KOPT-K1 (cell line): ENCODE results near the gene AKAP13.
"Not testable (repeated sequence)": the region's sequence is repeated elsewhere in the genome, so short reads cannot be mapped to it uniquely, and the experiment has no call there.

ENCODE experiments used
- H3K27ac ChIP-seq: fragments of 200-600 bp; sonication (generic); 2 replicates; pipeline ENCODE4 v1.5.1; 2016; ENCODE audit warnings: antibody characterized with exemption, mild to moderate bottlenecking, low read depth, low read length; ENCODE audit not compliant: poor library complexity, severe bottlenecking
- H3K36me3 ChIP-seq: fragments of 200-600 bp; sonication (generic); 2 replicates; pipeline ENCODE4 v1.5.1; 2017; ENCODE audit warnings: antibody characterized with exemption, mild to moderate bottlenecking, low read length, moderate library complexity; ENCODE audit not compliant: insufficient read depth
- H3K9me3 ChIP-seq: fragments of 200-600 bp; sonication (generic); 2 replicates; pipeline ENCODE4 v1.5.1; 2017; ENCODE audit warnings: antibody characterized with exemption, low read length, mild to moderate bottlenecking; ENCODE audit not compliant: insufficient read depth, poor library complexity, severe bottlenecking

AKAP13 gene

DNA sequence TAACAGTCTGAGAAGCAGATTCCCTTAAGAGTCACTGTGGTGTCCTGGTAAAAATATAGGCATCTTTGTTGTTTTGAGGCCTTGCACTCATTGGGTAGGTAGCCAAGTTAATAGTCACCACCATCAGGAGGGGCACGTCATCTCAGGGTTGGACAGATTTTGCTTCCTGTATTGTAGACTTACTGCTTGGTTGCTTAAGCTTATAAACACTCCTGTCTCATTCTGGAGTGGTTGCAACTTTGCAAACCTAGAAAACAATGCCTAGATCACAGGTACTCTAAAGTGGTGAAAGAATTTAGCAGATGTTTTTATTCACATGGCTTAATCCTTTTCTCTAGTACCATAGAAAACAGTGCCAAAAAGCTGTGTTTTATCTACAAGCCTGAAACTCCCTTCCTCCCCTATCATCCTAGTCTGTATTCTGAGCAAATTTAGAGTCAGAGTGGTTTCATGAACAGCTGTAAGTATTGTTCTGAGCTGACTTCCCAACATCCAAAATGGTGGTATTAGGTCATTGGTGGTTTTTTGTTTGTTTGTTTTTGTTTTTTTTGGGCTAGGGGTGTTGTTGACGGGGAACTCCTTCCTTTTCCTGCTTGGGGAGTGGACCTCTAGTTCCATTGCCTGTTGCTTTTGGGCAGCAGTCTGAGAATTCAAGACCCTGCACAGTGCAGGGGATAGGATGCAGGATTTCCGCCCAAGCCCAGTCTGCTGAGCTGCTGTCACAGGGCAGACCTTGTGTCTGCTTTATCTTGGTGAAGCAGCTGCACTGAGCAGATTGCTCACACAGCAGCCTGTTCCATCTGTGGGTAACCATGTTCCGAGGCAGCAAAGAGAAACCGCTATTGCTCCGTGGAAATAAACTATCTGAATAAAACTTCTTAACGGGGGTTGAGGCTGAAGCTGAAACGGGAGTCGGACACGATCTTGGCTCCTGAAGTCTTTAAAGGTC lies 202.0 kb downstream of the AKAP13 start:
- Histone ChIP-seq H3K9me3 (no peaks in the 10 kb centered on the region), H3K36me3 (peaks cover 15% of the 10 kb centered on the region; the same call in 1 of the 2 replicates), H3K27ac (peak overlapping the region; percentile 83)

DNA sequence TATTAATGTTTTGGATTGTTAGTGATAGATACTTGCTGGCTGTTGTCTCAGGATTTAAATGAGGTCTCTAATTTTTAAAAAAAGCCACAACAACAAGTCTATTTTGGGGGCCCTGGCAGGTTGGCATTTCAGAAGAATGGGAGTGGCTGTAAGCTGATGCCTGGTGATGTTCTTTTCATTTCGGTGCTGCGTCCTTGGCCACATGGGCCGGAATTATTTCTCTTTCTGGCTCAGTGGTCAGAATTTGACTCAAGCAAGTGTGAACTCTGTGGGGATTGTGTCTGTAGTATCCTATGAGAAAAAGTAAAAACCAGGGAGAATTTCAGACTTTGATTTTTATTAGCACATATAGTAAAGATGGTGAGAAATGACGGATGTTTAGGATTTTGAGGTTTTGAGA lies 203.0 kb downstream of the AKAP13 start:
- Histone ChIP-seq H3K9me3 (no peaks in the 10 kb centered on the region), H3K36me3 (peaks cover 15% of the 10 kb centered on the region; the same call in 1 of the 2 replicates), H3K27ac (peak overlapping the region; percentile 83)

DNA sequence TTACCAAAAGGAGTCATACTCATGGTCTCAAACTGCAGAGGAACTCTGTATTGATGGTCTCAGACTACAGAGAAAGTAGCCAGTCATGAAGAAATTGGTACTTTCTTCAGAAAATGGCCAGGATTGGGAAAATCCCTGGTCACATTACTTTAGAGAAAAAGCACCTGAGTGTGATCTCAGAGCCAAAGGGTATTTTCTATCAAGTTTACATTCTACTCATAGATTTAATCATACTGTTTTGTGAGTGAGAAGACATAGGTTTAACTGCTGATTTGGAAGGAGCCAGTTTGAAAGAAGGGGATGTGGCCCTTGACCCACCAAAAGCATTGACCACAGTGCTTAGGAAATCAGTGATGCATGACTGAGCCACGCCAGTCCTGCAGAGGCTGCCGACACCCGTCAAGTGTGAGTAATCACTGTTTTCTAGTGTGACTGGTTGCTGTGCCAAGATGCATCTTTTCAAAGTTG lies 203.6 kb downstream of the AKAP13 start:
- H3K9me3 ChIP-seq: no peaks in the 10 kb centered on the region
- H3K36me3 ChIP-seq: peaks cover 15% of the 10 kb centered on the region; the same call in 1 of the 2 replicates
- H3K27ac ChIP-seq: peak overlapping the region; percentile 83

DNA sequence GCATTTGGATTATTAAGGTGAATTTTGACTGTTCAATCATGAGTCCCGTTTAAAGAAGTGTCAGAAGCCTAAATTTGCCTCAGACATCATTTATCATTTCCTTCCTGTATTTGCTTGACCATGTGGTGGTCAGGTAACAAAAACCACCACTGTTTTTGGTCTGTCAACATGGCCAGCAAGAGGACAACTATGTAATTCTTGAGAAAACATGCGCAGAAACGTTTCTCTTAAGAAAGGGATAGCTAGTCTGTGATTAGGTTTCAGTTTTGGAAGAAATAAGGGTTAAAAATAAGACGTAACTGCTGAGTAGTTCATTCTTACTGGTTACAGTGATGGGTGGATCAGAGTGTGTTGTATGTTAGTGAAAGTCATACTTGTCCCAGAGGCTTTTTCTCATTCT lies 204.5 kb downstream of the AKAP13 start:
- Histone ChIP-seq H3K36me3 (0 out of 2 replicates have a peak, but pooled peaks cover 7% of the 10 kb centered on the region), H3K9me3 (no peaks in the 10 kb centered on the region), H3K27ac (no peak overlapping the region)

DNA sequence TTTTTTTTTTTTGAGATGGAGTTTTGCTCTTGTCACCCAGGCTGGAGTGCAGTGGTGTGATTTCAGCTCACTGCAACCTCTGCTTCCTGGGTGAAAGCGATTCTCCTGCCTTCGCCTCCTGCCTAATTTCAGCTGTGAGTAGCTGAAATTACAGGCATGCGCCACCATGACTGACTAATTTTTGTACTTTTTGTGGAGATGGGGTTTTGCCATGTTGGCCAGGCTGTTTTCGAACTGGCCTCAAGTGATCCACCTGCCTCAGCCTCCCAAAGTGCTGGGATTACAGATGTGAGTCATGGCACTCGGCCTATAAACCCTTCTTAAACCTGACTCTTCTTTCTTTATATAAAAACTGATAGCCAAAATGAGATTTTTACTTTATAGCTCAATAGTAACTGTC lies 205.8 kb downstream of the AKAP13 start:
- not testable (repeated sequence) for H3K27ac ChIP-seq, H3K36me3 ChIP-seq, H3K9me3 ChIP-seq

DNA sequence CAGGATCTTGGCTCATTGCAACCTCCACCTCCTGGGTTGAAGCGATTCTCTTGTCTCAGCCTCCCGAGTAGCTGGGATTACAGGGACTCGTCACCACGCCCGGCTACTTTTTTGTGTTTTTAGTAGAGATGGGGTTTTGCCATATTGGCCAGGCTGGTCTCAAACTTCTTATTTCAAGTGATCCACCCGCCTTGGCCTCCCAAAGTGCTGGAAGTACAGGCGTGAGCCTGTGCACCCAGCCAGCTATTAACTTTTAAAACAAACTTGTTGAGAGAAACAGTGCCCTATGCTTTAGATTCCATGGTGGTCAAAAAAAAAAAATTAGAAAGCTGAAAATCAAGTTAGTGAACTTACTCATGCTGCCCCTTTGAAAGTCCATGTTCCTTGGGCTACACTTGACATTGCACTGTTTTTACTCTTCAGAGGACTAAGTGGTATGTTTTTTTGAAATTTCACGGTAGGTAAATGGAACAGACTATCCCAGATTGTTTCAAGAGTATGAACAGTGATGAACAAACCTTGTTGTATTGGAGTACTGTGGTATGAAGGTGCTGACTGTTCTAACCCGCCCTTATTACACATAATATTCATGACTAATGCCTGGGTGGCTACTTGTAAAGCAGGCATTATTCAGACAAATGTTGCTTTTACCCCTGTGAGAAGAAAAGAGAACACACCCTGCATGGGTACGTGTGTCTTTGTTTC lies 207.5 kb downstream of the AKAP13 start:
- Histone ChIP-seq H3K36me3 (no peaks in the 10 kb centered on the region), H3K27ac (no peak overlapping the region), H3K9me3 (no peaks in the 10 kb centered on the region)

DNA sequence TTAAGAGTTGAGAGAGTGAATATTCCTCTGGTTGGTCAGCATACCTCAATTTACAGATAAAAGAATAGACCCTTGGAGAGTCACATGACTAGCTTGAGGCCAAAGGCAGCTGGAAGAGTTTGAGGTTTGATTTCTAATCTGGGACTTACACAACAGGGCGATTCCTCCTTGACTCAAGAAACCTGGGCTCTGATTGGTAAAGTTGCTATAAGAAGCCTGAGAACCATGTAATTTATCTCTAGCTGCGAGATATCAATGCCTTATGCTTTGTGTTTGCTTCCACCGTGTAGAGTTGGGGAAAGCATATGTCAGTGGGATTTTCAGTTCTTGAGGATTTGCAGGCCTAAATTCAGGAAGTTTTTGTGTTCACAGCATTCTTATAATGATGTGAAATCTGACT lies 208.3 kb downstream of the AKAP13 start:
- Histone ChIP-seq H3K27ac (no peak overlapping the region), H3K9me3 (no peaks in the 10 kb centered on the region), H3K36me3 (no peaks in the 10 kb centered on the region)

DNA sequence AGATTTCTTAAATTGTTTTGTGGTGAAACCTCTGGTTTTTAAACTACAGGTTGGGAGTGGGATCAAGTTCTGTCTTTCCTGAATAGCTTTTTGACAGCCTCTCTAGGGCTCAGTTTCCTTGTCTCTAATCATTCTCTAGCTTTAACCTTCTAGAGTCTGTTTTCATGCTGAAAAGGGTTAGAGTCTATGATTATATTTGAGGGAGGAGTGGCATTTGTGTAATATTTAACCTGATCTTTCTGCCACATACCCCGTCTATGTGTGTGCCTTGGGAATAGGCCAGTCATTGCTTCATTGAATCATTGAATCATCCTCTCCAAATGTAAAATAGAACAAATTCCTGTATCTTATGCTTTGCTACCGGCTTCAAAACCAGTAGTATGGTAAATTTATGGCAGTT lies 209.4 kb downstream of the AKAP13 start:
- Histone ChIP-seq H3K9me3 (no peaks in the 10 kb centered on the region), H3K36me3 (no peaks in the 10 kb centered on the region), H3K27ac (no peak overlapping the region)

DNA sequence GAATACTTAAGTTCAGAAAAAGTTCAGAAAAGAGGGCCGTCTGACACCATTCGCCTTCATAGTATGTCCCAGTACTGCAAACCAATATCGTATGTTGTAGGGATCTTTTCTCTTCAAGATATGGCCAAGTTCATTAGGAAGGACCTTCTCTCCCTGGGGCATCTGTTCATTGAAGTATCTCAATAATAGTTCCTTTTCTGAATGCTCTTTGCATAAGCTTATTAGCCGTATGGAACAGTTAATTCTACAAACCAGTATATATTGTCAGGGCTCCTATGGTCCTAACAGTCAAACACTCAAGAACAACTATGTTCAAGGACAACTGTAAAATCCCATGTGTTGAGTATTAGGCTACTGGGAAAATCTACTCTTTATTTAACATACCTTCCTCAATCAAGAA lies 211.2 kb downstream of the AKAP13 start:
- no peaks in the 10 kb centered on the region for H3K36me3 ChIP-seq
- H3K27ac ChIP-seq: no peak overlapping the region

DNA sequence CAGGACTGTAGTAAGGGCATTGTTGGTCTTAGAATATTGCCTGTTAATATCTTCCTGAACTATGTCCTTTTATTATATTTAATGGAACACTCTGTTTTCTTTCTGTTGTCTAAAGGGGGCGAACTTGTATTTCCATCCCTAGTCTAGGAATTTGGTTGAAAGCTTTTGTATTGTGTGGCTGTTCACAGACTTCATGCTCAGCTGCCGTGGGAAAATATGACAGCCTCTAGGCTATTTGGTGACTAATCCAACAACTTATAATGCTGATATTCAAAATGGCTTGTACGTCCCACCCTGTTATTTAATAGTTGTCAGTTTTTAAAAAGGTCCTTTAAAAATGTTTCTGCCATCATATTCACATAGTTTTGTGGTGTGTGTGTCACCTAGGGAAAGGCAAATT lies 211.7 kb downstream of the AKAP13 start:
- H3K27ac ChIP-seq: no peak overlapping the region
- no peaks in the 10 kb centered on the region for H3K9me3 ChIP-seq
- H3K36me3 ChIP-seq: no peaks in the 10 kb centered on the region

More for the DNA sequence above, 211.2 kb downstream of the AKAP13 start:
- H3K9me3 ChIP-seq: no peaks in the 10 kb centered on the region

DNA sequence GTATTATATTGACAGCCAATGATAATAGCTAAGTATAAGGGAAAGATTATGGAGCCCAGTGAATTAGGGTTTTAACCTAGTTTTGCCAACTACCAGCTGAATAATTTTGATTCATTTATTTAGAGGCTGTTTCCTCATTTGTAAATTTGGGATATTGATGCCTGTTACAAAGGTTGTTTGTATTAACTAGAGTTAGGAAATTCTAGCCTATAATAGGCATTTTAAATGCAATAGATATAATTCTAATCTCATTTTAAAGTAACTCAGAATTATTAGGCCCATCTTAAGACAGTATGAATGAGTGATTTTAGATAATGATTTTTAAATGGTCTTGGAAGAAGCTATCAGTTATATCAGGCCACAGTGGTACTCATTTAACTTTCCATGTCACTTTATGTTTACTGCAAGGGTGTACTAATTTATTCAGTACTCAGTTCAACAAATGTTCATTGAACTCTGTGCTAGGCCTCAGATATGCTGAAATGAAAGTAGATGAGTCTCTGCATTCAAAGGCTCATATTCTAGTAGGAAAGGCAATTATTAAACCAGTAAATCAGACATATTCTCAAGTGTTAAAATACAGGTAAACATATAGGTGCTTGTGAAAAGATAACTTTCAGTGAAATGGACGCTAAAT lies 213.5 kb downstream of the AKAP13 start:
- peaks cover 5% of the 10 kb centered on the region; the same call in 1 of the 2 replicates for H3K36me3 ChIP-seq
- H3K9me3 ChIP-seq: no peaks in the 10 kb centered on the region
- H3K27ac ChIP-seq: no peak overlapping the region

DNA sequence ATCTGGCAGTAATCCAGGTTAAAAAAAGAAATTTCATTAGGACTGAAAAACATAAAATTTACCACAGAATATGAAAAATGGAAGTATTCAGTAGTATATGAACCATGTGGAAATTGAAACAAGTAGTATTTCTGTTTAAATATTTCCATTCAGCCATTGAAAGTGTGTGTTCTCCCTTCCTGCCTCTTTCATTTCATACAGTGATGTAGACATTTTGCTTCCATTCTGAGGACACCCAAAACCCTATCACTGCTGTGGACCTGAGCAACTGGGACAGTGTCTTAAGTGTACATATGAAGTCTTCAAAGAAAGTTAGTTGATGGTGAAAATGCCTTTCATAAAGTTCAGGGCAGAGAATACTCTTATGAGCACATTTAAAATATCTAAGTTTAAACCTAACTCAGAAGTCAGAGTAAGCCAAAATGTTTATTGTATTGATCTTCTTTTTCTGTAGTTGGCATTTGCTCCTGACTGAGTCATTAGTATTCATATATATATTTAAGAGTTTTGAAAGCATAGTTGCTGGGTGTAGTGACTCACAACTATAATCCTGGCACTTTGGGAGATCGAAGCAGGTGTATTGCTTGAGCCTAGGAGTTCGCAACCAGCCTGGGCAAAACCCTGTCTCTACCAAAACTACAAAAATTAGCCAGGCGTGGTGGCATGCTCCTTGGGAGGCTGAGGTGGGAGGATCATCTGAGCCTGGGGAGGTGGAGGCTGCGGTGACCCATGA lies 215.6 kb downstream of the AKAP13 start:
- peaks cover 5% of the 10 kb centered on the region; the same call in 1 of the 2 replicates for H3K36me3 ChIP-seq
- H3K27ac ChIP-seq: no peak overlapping the region
- no peaks in the 10 kb centered on the region for H3K9me3 ChIP-seq

DNA sequence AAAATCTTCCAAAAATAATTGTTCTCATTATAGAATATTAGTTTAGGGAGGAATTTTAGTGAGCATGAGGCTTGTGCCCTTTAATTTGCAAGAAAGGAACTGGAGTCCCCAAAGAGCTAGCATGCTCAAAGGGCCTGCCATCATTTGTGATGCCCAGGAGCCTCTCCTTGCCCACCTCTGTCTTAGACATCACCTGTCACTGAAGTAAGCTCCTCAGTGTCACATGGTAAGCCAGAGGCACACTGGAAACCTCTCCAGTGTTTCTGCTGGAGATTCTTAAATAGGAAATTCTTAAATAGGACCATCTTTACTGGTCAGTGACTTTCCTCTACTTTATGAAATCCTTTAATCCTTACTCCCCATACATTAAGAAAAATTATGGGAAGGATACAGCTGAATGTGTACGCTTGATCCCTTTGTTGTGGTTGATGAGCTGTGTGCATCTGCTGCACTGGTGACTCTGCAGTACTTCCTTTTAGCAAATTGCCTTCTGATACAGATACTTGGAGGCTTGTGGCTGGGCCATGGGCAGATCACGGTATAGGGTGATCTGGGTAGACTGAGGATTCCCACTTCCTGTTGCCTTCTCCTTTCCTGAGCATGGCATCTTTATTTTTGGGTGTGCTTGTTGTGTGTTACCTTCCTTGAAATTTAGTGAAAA lies 216.9 kb downstream of the AKAP13 start:
- Histone ChIP-seq H3K36me3 (peaks cover 5% of the 10 kb centered on the region; the same call in 1 of the 2 replicates), H3K9me3 (no peaks in the 10 kb centered on the region), H3K27ac (peak overlapping the region; percentile 12)

DNA sequence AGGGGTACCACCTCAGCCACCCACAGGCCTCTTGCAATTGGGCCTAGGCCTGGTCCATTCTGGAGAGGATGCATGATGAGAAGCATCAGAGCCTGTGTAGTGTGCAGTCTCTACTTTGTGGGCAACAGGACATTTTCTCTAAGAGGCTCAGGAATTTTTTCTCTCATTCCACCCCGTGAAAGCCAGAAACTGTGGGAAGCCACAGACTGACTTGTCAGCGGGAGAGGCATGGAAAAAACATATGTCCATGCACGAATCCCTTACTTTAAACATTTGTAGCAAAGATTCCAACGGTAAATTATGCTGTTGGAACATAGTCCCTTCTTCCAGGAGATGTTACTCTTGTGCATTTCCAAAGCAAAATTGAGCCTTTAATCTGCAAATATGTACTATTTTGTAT lies 217.8 kb downstream of the AKAP13 start:
- H3K9me3 ChIP-seq: no peaks in the 10 kb centered on the region
- peaks cover 5% of the 10 kb centered on the region; the same call in 1 of the 2 replicates for H3K36me3 ChIP-seq
- H3K27ac ChIP-seq: no peak overlapping the region
